ENCODE data around the gene SLC44A2. TPM values are rescaled to one million over a fixed set of nuclear protein-coding genes. Genes with fewer than 3 reads are reported as not detected.

SLC44A2 gene
- total and polyA plus RNA-seq, 2 of the 13 experiments (the other 11 are each of a cell fraction or from before 2014, with no cell fraction given): 2.4 to 5.6 TPM

DNA sequence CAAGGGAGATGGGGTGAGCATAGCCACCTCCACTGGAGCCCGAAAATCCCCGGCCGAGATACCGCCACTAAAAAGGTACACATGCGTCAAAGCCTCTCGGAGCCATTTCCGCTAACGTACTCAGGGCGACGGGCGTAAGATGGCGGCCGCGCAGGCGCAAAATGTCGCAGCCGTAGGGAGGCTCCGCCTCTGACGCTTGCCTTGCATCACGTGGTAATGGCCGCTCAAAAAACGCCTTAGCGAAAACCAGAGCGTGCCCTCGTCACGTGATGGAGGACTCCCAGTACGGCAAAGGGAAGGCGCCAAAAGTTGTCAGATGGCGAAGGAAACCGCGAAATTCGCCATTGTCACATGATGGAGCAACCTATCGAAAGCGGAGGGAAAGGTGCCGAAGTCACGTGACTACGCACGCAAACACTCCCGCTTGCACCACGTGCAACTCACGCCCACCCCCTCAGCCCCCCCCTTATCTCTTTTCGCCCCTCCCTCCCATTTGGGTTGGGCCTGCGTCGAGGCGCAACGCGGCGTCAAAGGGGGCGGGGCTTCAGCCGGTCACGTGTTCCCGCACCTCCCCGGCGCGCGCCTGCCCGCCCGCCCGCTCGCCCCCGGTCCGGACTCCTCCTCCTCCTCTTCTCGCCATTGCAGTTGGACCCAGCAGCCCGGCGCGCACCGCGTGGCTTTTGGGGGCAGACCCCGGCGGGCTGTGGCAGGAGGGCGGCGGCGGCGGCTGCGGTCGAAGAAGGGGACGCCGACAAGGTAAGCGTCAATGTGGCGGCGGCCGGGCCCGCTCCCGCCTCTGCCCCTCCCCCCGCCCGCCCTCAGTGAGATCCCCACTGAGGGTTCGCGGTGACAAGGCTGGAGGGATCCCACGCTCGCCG is 28.6 kb downstream of the SLC44A2 start, which contains the start of gene ILF3 (continued):
- TF ChIP-seq SRY (CRISPR knock-in tag; IDR thresholded peaks at IDR 0.05) (no peak; the same call in 1 of the 2 replicates), ZNF12 (CRISPR knock-in tag; IDR thresholded peaks at IDR 0.05) (no peak), POGZ (CRISPR knock-in tag; IDR thresholded peaks at IDR 0.05) (peak; percentile 83), FIP1L1 (IDR thresholded peaks at IDR 0.05; ENCODE audit: borderline replicate concordance, insufficient read depth, low read depth, low read length) (no peak), RARA (CRISPR knock-in tag; IDR thresholded peaks at IDR 0.05) (peak; percentile 37), AHR (CRISPR knock-in tag; IDR thresholded peaks at IDR 0.05) (0 out of 2 replicates have a peak, but pooled peaks have one; percentile 35), ZNF24 (IDR thresholded peaks at IDR 0.05) (no peak), HMGA1 (CRISPR knock-in tag; conservative IDR thresholded peaks at IDR 0.05) (no peak), ZFYVE20 (CRISPR knock-in tag; IDR thresholded peaks at IDR 0.05; ENCODE audit: borderline replicate concordance, low read depth) (0 out of 2 replicates have a peak, but pooled peaks have one; percentile 48), ZNF784 (CRISPR knock-in tag; IDR thresholded peaks at IDR 0.05; ENCODE audit: borderline replicate concordance) (no peak), JUND (CRISPR knock-in tag; IDR thresholded peaks at IDR 0.05) (peak; percentile 49; the same call in 1 of the 2 replicates), ZBTB25 (CRISPR knock-in tag; IDR thresholded peaks at IDR 0.05) (peak; percentile 97), ZNF781 (CRISPR knock-in tag; IDR thresholded peaks at IDR 0.05; ENCODE audit: borderline replicate concordance, not compliant biosample characterization) (peak; percentile 74), FLYWCH1 (CRISPR knock-in tag; IDR thresholded peaks at IDR 0.05) (no peak), DNMT1 (CRISPR knock-in tag; IDR thresholded peaks at IDR 0.05) (no peak; the same call in 1 of the 2 replicates), CBFB (CRISPR knock-in tag; IDR thresholded peaks at IDR 0.05) (peak; percentile 97), ZNF460 (CRISPR knock-in tag; IDR thresholded peaks at IDR 0.05; ENCODE audit: borderline replicate concordance) (peak; percentile 36; the same call in 1 of the 2 replicates), CHD4 (IDR thresholded peaks at IDR 0.05; ENCODE audit: borderline replicate concordance, low read length) (no peak), SAP130 (CRISPR knock-in tag; IDR thresholded peaks at IDR 0.05; ENCODE audit: low read depth) (peak; percentile 96), THYN1 (CRISPR knock-in tag; IDR thresholded peaks at IDR 0.05; ENCODE audit: borderline replicate concordance, low read depth) (no peak), EHMT2 (IDR thresholded peaks at IDR 0.05; ENCODE audit: borderline replicate concordance, low read depth, low read length) (no peak), ZNF580 (CRISPR knock-in tag; IDR thresholded peaks at IDR 0.05; ENCODE audit: borderline replicate concordance, low read depth) (peak; percentile 82; the same call in 1 of the 2 replicates)
- TF ChIP-seq, protein P1, sequence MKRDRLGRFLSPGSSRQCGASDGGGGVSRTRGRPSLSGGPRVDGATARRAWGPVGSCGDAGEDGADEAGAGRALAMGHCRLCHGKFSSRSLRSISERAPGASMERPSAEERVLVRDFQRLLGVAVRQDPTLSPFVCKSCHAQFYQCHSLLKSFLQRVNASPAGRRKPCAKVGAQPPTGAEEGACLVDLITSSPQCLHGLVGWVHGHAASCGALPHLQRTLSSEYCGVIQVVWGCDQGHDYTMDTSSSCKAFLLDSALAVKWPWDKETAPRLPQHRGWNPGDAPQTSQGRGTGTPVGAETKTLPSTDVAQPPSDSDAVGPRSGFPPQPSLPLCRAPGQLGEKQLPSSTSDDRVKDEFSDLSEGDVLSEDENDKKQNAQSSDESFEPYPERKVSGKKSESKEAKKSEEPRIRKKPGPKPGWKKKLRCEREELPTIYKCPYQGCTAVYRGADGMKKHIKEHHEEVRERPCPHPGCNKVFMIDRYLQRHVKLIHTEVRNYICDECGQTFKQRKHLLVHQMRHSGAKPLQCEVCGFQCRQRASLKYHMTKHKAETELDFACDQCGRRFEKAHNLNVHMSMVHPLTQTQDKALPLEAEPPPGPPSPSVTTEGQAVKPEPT (CRISPR knock-in tag; IDR thresholded peaks at IDR 0.05; ENCODE audit: low read depth): no peak
- TF ChIP-seq, protein P2, sequence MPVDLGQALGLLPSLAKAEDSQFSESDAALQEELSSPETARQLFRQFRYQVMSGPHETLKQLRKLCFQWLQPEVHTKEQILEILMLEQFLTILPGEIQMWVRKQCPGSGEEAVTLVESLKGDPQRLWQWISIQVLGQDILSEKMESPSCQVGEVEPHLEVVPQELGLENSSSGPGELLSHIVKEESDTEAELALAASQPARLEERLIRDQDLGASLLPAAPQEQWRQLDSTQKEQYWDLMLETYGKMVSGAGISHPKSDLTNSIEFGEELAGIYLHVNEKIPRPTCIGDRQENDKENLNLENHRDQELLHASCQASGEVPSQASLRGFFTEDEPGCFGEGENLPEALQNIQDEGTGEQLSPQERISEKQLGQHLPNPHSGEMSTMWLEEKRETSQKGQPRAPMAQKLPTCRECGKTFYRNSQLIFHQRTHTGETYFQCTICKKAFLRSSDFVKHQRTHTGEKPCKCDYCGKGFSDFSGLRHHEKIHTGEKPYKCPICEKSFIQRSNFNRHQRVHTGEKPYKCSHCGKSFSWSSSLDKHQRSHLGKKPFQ (CRISPR knock-in tag; IDR thresholded peaks at IDR 0.05; ENCODE audit: insufficient replicate concordance): peak; percentile 26

All from HepG2 (cell line).